GM10266 (cell line): Measurements from ENCODE around the gene ATP8A2.

Experiments used
- DNase-seq: peaks from one replicate; pipeline ENCODE4 v3.0.0; 2012; ENCODE audit errors: extremely low spot score
- TF ChIP-seq, protein P1 (sequence below): IDR thresholded peaks from 2 replicates; pipeline ENCODE4 v1.5.1; 2012; ENCODE audit warnings: mild to moderate bottlenecking, low read depth; ENCODE audit not compliant: control insufficient read depth, insufficient read depth; ENCODE audit errors: missing control alignments

The ATP8A2 gene

DNA sequence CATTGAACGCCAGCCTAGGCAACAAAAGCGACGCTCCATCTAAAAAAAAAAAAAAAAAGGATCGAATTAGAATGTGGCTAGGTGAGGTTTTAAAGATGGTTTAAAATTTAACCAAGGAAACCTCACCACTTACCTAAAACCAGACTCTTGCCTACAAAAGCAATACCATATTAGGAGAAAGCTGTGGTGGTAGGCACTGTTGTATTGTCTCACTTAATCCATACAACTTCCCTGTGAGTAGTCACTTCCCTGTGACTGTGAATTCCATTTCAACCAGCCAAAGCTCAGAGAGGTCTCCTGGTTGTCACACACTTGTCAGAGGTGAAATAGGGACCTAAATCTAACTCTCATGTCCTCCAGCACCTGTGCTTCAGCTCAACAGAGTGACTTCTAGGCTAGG lies 664.6 kb downstream of the ATP8A2 start:
- DNase-seq = no peak
- TF ChIP-seq, protein P1, sequence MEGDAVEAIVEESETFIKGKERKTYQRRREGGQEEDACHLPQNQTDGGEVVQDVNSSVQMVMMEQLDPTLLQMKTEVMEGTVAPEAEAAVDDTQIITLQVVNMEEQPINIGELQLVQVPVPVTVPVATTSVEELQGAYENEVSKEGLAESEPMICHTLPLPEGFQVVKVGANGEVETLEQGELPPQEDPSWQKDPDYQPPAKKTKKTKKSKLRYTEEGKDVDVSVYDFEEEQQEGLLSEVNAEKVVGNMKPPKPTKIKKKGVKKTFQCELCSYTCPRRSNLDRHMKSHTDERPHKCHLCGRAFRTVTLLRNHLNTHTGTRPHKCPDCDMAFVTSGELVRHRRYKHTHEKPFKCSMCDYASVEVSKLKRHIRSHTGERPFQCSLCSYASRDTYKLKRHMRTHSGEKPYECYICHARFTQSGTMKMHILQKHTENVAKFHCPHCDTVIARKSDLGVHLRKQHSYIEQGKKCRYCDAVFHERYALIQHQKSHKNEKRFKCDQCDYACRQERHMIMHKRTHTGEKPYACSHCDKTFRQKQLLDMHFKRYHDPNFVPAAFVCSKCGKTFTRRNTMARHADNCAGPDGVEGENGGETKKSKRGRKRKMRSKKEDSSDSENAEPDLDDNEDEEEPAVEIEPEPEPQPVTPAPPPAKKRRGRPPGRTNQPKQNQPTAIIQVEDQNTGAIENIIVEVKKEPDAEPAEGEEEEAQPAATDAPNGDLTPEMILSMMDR = no peak

GRCh38 chr13:26037302-26037701 lies 665.5 kb downstream of the ATP8A2 start:
- TF ChIP-seq, protein P1 = no peak
- no peak for DNase-seq

GRCh38 chr13:26038931-26039475 lies 667.2 kb downstream of the ATP8A2 start:
- TF ChIP-seq, protein P1 = no peak
- DNase-seq = no peak

DNA sequence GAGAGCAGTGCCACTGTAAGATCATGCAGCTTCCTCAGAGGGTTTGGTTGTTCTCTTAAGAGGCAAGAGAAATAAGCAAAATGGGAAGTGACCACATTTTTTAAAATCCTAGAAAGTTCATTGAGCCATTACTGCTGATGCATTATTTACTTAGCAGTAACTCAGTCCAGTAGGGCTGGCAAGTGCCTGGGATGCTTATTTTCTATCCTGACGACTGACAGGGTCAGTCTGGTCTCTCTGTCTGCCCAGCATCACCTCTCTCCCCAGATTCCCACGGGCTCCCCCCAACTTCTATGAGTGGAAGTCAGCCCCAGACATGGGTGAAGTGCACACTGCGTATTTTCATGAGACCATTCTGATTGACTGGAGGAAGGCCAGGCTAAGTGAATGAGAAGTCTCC lies 669.7 kb downstream of the ATP8A2 start:
- DNase-seq = no peak
- TF ChIP-seq, protein P1 = no peak

- no peak for DNase-seq
- TF ChIP-seq, protein P1 = no peak
These were observed 671.0 kb downstream of the ATP8A2 start for GRCh38 chr13:26042785-26043184.

- no peak for DNase-seq
- TF ChIP-seq, protein P1 = no peak
These were observed 673.4 kb downstream of the ATP8A2 start for GRCh38 chr13:26045142-26045541.

DNA sequence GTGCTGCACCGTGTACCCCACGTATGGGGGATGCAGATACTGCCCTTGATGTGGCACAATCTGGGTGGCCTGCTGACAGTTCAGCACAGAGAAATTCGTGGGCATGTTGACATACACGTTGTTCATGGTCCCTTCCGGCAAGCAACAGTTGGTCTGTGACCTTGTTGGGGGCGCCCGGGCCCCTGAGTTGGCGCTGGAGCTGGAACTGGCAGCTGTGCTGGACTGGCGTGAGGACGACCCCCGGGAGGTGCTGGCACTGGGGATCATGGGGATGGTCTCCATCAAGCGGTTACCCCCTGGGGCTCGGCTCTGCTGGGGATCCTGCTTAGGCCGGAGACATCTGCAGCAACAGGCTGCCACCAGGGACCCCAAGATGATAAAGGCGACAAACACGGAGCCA lies 674.9 kb downstream of the ATP8A2 start:
- DNase-seq = no peak
- TF ChIP-seq, protein P1 = no peak
